Measurements from ENCODE around the gene ANKRD9.

Gene ANKRD9

DNA sequence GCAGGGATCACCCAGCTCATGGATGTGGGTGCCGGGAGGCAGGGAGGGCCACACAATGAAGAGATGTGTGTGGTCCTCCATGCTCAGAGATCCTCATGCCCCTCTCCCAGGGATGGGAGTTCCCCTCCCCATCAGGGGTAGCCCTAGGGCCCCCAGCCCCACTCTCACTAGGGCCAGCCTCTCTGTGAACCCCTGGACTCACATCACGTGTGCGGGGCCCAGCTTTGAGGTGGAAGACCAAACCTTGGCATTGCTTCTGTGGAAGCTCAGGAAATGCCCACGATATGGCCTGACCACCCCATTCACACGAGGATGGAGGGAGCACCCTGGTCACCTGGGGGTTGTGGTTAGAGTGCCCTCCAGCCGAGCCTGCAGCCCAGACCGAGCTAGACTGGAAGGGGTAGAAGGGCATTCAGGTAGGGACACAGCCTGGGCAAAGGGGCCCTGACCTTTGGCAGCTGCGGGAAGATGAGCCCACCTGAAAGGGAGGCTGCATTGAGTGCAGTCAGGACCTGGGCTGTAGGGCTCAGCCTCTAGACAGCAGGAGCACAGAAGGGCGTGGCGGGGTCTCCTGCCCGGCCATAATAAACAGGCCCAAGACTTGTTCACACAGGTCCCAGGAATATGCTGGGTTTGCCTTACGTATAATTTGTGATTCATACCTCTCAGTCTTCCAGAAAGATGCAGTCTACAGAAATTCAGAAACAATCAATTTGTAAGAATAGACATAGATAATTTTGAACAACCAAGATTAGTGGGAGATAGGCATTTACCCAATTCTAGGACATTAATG, 48.1 kb upstream of the ANKRD9 start:
- no peak for ATAC-seq
- TF ChIP-seq ZNF565 (CRISPR knock-in tag; conservative IDR thresholded peaks at IDR 0.05; ENCODE audit: low read depth) = no peak
- TF ChIP-seq, protein P1, sequence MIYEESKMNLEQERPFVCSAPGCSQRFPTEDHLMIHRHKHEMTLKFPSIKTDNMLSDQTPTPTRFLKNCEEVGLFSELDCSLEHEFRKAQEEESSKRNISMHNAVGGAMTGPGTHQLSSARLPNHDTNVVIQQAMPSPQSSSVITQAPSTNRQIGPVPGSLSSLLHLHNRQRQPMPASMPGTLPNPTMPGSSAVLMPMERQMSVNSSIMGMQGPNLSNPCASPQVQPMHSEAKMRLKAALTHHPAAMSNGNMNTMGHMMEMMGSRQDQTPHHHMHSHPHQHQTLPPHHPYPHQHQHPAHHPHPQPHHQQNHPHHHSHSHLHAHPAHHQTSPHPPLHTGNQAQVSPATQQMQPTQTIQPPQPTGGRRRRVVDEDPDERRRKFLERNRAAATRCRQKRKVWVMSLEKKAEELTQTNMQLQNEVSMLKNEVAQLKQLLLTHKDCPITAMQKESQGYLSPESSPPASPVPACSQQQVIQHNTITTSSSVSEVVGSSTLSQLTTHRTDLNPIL (CRISPR knock-in tag; IDR thresholded peaks at IDR 0.05; ENCODE audit: low read depth) = no peak
- no peak for TF ChIP-seq ZNF8 (CRISPR knock-in tag; IDR thresholded peaks at IDR 0.05)
- TF ChIP-seq ZC3H10 (CRISPR knock-in tag; IDR thresholded peaks at IDR 0.05) = no peak
- TF ChIP-seq ISL1 (CRISPR knock-in tag; IDR thresholded peaks at IDR 0.05) = no peak
- no peak for TF ChIP-seq TCF4 (CRISPR knock-in tag; IDR thresholded peaks at IDR 0.05; ENCODE audit: borderline replicate concordance)
- TF ChIP-seq ESRRG (CRISPR knock-in tag; IDR thresholded peaks at IDR 0.05) = no peak
- TF ChIP-seq, protein P2, sequence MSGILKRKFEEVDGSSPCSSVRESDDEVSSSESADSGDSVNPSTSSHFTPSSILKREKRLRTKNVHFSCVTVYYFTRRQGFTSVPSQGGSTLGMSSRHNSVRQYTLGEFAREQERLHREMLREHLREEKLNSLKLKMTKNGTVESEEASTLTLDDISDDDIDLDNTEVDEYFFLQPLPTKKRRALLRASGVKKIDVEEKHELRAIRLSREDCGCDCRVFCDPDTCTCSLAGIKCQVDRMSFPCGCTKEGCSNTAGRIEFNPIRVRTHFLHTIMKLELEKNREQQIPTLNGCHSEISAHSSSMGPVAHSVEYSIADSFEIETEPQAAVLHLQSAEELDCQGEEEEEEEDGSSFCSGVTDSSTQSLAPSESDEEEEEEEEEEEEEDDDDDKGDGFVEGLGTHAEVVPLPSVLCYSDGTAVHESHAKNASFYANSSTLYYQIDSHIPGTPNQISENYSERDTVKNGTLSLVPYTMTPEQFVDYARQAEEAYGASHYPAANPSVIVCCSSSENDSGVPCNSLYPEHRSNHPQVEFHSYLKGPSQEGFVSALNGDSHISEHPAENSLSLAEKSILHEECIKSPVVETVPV (CRISPR knock-in tag; IDR thresholded peaks at IDR 0.05) = no peak
- no peak for TF ChIP-seq ZNF70 (CRISPR knock-in tag; IDR thresholded peaks at IDR 0.05)
- no peak for TF ChIP-seq GLIS3 (CRISPR knock-in tag; IDR thresholded peaks at IDR 0.05)
- TF ChIP-seq CSDC2 (CRISPR knock-in tag; IDR thresholded peaks at IDR 0.05) = no peak
- no peak for TF ChIP-seq OSR1 (CRISPR knock-in tag; IDR thresholded peaks at IDR 0.05)
- TF ChIP-seq, protein P3, sequence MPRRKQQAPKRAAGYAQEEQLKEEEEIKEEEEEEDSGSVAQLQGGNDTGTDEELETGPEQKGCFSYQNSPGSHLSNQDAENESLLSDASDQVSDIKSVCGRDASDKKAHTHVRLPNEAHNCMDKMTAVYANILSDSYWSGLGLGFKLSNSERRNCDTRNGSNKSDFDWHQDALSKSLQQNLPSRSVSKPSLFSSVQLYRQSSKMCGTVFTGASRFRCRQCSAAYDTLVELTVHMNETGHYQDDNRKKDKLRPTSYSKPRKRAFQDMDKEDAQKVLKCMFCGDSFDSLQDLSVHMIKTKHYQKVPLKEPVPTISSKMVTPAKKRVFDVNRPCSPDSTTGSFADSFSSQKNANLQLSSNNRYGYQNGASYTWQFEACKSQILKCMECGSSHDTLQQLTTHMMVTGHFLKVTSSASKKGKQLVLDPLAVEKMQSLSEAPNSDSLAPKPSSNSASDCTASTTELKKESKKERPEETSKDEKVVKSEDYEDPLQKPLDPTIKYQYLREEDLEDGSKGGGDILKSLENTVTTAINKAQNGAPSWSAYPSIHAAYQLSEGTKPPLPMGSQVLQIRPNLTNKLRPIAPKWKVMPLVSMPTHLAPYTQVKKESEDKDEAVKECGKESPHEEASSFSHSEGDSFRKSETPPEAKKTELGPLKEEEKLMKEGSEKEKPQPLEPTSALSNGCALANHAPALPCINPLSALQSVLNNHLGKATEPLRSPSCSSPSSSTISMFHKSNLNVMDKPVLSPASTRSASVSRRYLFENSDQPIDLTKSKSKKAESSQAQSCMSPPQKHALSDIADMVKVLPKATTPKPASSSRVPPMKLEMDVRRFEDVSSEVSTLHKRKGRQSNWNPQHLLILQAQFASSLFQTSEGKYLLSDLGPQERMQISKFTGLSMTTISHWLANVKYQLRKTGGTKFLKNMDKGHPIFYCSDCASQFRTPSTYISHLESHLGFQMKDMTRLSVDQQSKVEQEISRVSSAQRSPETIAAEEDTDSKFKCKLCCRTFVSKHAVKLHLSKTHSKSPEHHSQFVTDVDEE (CRISPR knock-in tag; IDR thresholded peaks at IDR 0.05) = no peak
- TF ChIP-seq SNAI2 (CRISPR knock-in tag; IDR thresholded peaks at IDR 0.05) = no peak
- TF ChIP-seq, protein P4, sequence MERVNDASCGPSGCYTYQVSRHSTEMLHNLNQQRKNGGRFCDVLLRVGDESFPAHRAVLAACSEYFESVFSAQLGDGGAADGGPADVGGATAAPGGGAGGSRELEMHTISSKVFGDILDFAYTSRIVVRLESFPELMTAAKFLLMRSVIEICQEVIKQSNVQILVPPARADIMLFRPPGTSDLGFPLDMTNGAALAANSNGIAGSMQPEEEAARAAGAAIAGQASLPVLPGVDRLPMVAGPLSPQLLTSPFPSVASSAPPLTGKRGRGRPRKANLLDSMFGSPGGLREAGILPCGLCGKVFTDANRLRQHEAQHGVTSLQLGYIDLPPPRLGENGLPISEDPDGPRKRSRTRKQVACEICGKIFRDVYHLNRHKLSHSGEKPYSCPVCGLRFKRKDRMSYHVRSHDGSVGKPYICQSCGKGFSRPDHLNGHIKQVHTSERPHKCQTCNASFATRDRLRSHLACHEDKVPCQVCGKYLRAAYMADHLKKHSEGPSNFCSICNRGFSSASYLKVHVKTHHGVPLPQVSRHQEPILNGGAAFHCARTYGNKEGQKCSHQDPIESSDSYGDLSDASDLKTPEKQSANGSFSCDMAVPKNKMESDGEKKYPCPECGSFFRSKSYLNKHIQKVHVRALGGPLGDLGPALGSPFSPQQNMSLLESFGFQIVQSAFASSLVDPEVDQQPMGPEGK (CRISPR knock-in tag; IDR thresholded peaks at IDR 0.05; ENCODE audit: borderline replicate concordance) = no peak
- TF ChIP-seq ZFP3 (CRISPR knock-in tag; IDR thresholded peaks at IDR 0.05) = no peak
- TF ChIP-seq TOX (CRISPR knock-in tag; IDR thresholded peaks at IDR 0.05; ENCODE audit: borderline replicate concordance) = no peak
- no peak for TF ChIP-seq ZFP30 (CRISPR knock-in tag; IDR thresholded peaks at IDR 0.05)

DNA sequence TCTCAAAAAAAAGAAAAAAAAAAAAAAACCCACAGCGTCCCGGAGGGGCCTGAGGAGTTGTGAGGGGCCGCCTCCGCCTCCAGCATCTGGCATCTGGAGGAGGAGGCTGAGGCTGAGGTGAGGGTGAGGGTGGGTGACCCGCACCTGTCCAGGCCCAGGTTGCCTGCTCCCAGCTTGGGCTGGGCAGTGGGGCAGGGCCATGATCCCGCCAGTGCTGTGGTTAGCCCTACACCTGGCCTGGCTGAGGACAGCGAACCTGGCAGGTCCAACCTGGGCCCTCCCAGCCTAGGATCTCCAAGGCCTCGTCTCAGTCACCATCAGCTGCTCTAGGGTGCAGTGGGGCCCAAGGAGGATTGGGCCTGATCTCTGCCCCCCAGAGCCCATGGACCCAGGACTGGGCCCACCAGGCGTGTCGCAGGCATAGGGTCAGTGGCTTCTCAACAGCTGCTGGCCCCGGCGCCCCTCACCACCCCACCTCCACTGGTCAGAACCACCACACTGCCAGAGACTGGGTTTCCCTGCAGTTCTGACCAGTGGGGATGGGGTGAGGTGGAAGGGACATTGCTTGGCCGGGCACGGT, 46.6 kb upstream of the ANKRD9 start:
- ATAC-seq = no peak
- TF ChIP-seq ZNF70 (CRISPR knock-in tag; IDR thresholded peaks at IDR 0.05) (no peak), TCF4 (CRISPR knock-in tag; IDR thresholded peaks at IDR 0.05; ENCODE audit: borderline replicate concordance) (no peak), ZFP3 (CRISPR knock-in tag; IDR thresholded peaks at IDR 0.05) (no peak), ZFP30 (CRISPR knock-in tag; IDR thresholded peaks at IDR 0.05) (no peak), ESRRG (CRISPR knock-in tag; IDR thresholded peaks at IDR 0.05) (no peak), ZC3H10 (CRISPR knock-in tag; IDR thresholded peaks at IDR 0.05) (no peak), ZNF565 (CRISPR knock-in tag; conservative IDR thresholded peaks at IDR 0.05; ENCODE audit: low read depth) (no peak)
- TF ChIP-seq, protein P5, sequence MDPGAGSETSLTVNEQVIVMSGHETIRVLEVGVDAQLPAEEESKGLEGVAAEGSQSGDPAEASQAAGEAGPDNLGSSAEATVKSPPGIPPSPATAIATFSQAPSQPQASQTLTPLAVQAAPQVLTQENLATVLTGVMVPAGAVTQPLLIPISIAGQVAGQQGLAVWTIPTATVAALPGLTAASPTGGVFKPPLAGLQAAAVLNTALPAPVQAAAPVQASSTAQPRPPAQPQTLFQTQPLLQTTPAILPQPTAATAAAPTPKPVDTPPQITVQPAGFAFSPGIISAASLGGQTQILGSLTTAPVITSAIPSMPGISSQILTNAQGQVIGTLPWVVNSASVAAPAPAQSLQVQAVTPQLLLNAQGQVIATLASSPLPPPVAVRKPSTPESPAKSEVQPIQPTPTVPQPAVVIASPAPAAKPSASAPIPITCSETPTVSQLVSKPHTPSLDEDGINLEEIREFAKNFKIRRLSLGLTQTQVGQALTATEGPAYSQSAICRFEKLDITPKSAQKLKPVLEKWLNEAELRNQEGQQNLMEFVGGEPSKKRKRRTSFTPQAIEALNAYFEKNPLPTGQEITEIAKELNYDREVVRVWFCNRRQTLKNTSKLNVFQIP (CRISPR knock-in tag; IDR thresholded peaks at IDR 0.05; ENCODE audit: borderline replicate concordance, low read depth) = no peak
- TF ChIP-seq, protein P1 (CRISPR knock-in tag; IDR thresholded peaks at IDR 0.05; ENCODE audit: low read depth) = no peak
- TF ChIP-seq, protein P3 (CRISPR knock-in tag; IDR thresholded peaks at IDR 0.05) = no peak
